Colonic mucosa (tissue), 4 donors: ENCODE results near the gene PCYT1B. TPM values are rescaled to one million over a fixed set of nuclear protein-coding genes. Genes with fewer than 3 reads are reported as not detected.

Source experiments
- DNase-seq: peaks from one replicate; pipeline ENCODE4 v3.0.0-alpha.2; 2020
- H3K27ac ChIP-seq: fragments of 200-600 bp; one replicate; pipeline ENCODE4 v1.8.0; 2021
- H3K27me3 ChIP-seq: fragments of 200-600 bp; one replicate; pipeline ENCODE4 v1.8.0; 2021
- H3K36me3 ChIP-seq: fragments of 200-600 bp; one replicate; pipeline ENCODE4 v1.8.0; 2021
- H3K4me1 ChIP-seq: fragments of 200-600 bp; one replicate; pipeline ENCODE4 v1.8.0; 2021; ENCODE audit warnings: mild to moderate bottlenecking
- H3K4me3 ChIP-seq: fragments of 200-600 bp; one replicate; pipeline ENCODE4 v1.8.0; 2021
- H3K9ac ChIP-seq, 2 donors: one replicate each; pipeline ENCODE4 v1.7.0; 2013; ENCODE audit warnings: control low read depth in 2 of 2, low read depth in 2 of 2, low read length in 2 of 2
- H3K9me3 ChIP-seq: fragments of 200-600 bp; one replicate; pipeline ENCODE4 v1.8.0; 2021
- CTCF ChIP-seq: fragments of 200-600 bp; IDR thresholded peaks from one replicate; pipeline ENCODE4 v1.8.0; 2022; ENCODE audit warnings: antibody characterized with exemption, mild to moderate bottlenecking
- intact Hi-C: fragments of 100-400 bp; cut with DNase I; formaldehyde crosslinking; loops from one replicate; pipeline ENCODE4 v1.14.1; 2022
- total RNA-seq, 2 donors: library from RNA; stranded (reverse); fragmentation: NEBNext Ultra II Directional in 1 of 2; extraction: Animal tissue kit (Norgen Biotek cat#: 25700) in 1 of 2; gene quantifications; one replicate each; pipeline ENCODE4 v1.2.1, GENCODE V29; 2021
- donor health status: healthy.
- donor health status: DM: no; HTN: no; CAD: no.
- donor health status: DM: no; HTN: no; CAD: no.

Gene PCYT1B
- total RNA-seq: under 1 TPM; 0.24 to 0.30 TPM

GRCh38 chrX:24647257-24648058 is at the start of gene PCYT1B:
PCYT1B (minus strand) TSS chrX:24647347; CDS start chrX:24647105, 242 bp downstream.
- H3K9ac ChIP-seq: no peak within 1 kb of the TSS
- H3K4me1 ChIP-seq: no peaks in the 10 kb centered on the region
- peak; percentile 42 for DNase-seq
- no peak within 1 kb of the TSS for H3K4me3 ChIP-seq
- no peak within 1 kb of the TSS for H3K27ac ChIP-seq
- H3K36me3 ChIP-seq: no peaks in the 10 kb centered on the region
- intact Hi-C loops: no loop called here
- H3K27me3 ChIP-seq: peaks cover 8% of the 10 kb centered on the region
- no peak for TF ChIP-seq CTCF
- H3K9me3 ChIP-seq: no peaks in the 10 kb centered on the region

GRCh38 chrX:24696294-24696693 is 49.1 kb upstream of the PCYT1B start:
- intact Hi-C loops: no loop called here
- TF ChIP-seq CTCF: no peak
- no peak overlapping the region for H3K4me3 ChIP-seq

GRCh38 chrX:24694825-24695224 is 47.7 kb upstream of the PCYT1B start:
- Histone ChIP-seq H3K9me3 (no peaks in the 10 kb centered on the region), H3K4me3 (no peak overlapping the region)
- intact Hi-C loops: no loop called here

More at GRCh38 chrX:24696294-24696693, 49.1 kb upstream of the PCYT1B start:
- Histone ChIP-seq H3K27me3 (no peaks in the 10 kb centered on the region), H3K36me3 (no peaks in the 10 kb centered on the region), H3K9me3 (no peaks in the 10 kb centered on the region), H3K27ac (no peak overlapping the region), H3K4me1 (no peaks in the 10 kb centered on the region), H3K9ac (no peak overlapping the region)
- no peak for DNase-seq

GRCh38 chrX:24693453-24694202 is 46.5 kb upstream of the PCYT1B start, which contains the start of gene POLA1:
POLA1 (plus strand) TSS chrX:24693918; CDS start chrX:24693962, 44 bp downstream.
- no peak for TF ChIP-seq CTCF
- Histone ChIP-seq H3K4me1 (no peaks in the 10 kb centered on the region), H3K27me3 (no peaks in the 10 kb centered on the region), H3K9ac (peak within 1 kb of the TSS; percentile 28 to 46), H3K36me3 (no peaks in the 10 kb centered on the region), H3K4me3 (peak within 1 kb of the TSS; percentile 58), H3K27ac (peak within 1 kb of the TSS; percentile 55), H3K9me3 (no peaks in the 10 kb centered on the region)
- peak; percentile 87 for DNase-seq
- intact Hi-C loops: no loop called here

More at GRCh38 chrX:24694825-24695224, 47.7 kb upstream of the PCYT1B start:
- Histone ChIP-seq H3K27me3 (no peaks in the 10 kb centered on the region), H3K36me3 (no peaks in the 10 kb centered on the region), H3K9ac (no peak overlapping the region), H3K27ac (no peak overlapping the region), H3K4me1 (no peaks in the 10 kb centered on the region)
- no peak for DNase-seq
- TF ChIP-seq CTCF: no peak

GRCh38 chrX:24692305-24692704 is 45.2 kb upstream of the PCYT1B start:
- intact Hi-C loops: no loop called here
- Histone ChIP-seq H3K9me3 (no peaks in the 10 kb centered on the region), H3K4me1 (no peaks in the 10 kb centered on the region), H3K9ac (no peak overlapping the region), H3K27ac (no peak overlapping the region), H3K4me3 (no peak overlapping the region), H3K27me3 (no peaks in the 10 kb centered on the region), H3K36me3 (no peaks in the 10 kb centered on the region)
- TF ChIP-seq CTCF: no peak
- DNase-seq: no peak
